NCI-H82 (cell line): Measurements from ENCODE around the gene GPR55.
A peak's percentile ranks its signal among the peaks of the same experiment; 100 is the strongest.

Source experiments
- DNase-seq: peaks from one replicate; lab custom pipeline; 2025; lab: John Stamatoyannopoulos, UW

GPR55 gene

DNA sequence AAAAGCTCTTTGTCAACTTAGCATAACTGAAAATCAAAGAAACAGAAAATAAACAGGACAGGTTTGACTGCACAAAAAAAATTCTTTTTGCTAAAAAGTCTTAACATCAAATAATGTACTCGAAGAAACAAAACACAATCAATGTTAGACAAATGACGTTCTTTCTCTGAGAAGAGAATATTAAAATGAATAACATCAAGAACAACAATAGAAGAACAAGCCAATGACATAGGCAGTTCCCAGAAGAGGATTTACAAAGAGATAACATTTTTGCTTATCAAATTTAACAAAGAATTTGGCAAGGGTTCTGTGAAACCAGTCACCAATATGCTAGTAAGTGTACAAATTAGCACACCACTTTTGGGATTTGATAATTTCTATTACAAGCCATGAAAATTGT, 5.8 kb downstream of the GPR55 start:
- no peak for DNase-seq

DNA sequence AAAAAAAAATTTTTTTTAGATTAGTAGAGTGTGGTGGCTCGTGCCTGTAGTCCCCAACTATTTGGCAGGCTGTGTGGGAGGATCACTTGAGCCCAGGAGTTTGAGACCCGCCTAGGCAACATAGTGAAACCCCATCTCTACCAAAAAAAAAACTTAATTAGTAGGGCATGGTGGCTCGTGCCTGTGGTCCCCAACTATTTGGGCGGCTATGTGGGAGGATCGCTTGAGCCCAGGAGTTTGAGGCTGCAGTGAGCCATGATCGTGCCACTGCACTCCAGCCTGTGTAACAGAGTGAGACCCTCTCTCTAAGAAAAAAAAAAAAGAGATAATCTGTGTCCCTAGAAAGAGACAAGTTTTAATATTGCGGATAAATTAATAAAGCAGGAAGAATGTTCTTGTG, 8.8 kb downstream of the GPR55 start:
- DNase-seq: no peak

DNA sequence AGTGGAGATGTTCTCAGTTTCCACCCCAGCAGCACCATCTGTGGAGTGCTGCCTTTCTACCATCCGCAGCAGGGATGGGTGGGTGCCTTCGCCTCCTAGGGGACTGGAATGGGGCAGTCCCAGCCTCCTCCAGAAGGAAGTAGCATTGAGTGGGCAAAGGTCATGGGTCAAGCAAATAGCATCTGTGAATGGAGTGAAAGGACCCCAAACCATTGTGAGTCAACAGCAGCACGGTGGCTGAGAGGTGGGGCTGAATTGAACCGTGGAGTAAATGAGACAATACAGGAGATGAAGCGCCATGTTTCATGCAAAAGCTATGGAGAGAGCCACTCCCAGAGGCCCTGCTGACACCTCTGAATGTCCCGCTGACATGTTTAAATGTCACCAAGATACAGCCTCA, 9.7 kb downstream of the GPR55 start:
- no peak for DNase-seq

DNA sequence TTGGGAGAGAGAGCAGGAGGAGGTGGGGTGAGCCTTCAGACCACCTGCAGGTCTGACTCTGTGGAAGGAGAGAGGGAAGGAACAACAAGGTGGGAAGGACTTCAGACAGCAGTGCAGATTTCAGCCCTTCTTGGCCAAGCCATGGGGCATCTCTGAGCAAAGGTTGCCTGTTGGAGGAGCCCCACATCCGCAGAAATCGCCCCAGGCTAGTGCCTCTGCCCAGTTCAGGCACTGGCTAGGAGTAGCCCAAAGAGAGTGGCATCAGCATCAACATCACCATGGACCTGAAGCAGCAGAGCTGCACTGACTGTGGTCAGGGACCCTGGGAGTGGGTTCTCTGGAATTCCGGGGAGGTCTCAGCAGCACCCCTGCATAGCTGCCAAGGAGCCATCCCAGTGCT, 10.2 kb downstream of the GPR55 start:
- no peak for DNase-seq

DNA sequence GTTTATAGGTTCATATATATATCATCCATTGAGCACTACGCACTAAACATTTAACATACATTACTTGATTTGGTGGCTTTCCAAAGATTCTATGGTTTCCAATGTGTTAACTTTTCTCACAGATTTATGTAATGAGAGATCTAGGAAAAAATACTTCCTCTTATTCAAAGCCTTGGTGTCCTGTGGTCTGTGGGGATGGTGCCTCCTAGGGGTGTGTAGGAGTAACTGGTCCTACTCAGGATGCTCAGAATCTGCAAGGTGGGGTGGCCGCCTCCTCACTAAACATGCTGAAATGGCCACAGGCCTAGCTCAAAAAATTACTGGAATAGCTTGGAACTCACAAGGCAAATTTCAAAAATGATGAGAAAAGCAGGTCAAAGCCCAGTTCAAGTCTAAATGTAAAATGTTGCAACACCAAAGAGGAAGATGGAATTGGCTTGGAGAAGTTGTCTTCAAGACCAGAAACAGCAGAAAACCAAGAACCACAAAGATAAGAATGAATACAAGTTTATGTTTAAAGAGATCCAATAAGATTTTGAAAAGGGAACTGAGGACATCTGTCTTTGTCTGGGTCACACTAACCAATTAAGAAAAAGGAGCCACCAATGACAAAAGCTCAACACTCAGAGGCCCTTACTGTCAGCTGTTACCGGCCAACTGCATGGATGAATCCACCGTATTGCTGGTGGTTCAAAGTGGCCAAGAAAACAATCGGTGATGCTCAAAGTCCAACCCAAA, 11.5 kb downstream of the GPR55 start:
- peak; percentile 59 for DNase-seq

DNA sequence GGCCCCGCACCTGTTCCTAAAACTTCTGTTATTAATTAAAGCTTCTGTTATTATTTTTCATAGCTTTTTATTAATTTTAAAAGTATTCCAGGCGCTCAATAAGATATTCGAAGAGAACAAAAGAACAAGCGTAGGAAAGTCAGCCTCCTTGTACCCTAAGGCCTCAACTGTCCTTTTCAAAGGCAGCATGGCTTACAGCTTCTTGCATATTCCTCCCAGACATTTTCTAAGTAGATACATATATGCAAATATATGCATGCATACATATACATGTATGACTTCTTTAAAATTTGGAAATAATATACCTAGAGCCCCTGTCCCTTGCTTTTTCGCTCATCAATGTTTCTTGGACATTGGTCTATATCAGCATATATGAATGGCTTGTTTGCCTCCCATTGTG, 12.3 kb downstream of the GPR55 start:
- no peak for DNase-seq

DNA sequence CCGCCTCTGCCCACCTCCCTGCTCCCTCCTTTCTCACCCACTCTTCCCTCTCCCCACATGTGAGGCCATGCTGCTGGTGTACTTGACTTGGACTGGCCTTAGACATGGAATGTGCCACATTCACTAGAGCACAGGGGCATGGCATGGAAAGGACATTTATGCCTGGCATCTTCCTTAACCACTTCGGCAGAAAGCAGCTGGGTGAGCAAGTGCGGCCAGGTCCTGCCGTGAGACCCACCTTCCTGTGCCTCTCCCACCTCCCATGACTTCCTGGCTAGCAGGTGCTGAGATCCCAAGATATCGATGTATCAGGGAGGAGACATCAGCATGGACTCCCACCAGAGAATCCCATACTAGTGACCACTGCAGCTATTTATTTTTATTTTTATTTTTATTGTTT, 13.0 kb downstream of the GPR55 start:
- DNase-seq: no peak

DNA sequence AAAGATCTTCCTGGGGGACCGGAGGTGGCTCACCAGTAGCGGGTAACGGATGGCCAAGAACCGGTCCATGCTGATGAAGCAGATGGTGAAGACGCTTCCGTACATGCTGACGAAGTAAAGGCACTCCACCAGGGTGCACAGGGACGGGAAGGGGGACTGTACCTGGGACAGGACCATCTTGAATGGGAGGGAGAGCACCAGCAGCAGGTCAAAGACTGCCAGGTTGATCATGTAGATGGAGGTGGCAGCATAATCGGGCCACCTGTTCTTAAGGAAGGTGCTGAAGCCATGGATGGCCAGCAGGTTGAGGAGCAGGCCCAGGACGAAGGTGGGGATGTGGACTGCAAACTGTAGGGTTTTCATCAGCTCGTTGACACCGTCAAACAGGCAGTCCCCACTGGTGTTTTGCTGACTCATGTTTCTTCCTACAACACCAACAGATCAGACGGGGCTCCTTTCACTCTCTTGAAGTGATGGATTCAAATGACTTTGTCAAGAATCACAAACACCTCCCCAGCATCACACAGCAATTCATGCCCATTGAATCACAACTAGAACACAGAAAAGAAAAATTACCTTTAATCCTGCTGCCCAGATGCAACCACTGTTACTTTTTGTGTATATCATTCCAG, 14.4 kb downstream of the GPR55 start:
- no peak for DNase-seq

DNA sequence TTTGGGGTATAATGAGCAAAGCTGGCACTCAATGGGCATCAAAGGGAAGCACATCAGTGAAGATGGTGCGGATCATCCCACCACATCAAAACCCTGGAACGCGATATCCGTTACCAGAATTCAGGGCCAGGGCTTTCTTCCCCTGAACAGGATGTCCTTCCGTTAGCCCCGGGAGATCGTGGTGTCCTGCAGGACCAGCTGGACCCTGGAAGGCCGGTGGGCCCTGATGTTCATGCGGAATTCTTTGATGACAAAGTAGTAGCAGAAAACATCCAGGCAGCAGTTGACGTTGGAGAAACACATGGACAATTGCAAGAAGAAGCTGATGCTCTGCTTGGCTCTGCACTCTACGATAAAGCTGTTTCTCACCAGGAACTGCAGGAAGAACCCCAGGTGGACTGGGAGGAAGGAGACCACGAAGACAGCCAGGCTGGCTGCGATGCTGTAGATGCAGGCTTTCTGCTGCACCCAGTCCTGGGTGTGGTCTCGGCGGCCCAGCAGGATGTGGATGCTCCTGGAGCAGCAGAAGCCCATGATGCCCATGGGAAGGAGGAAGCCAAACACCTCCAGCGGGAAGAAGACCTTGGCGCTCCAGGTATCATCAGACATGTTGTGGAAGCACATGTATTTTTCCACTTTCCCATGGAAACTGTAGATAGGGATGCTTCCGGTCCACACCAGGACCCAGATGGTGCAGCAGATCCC, 15.0 kb downstream of the GPR55 start:
- DNase-seq: no peak

DNA sequence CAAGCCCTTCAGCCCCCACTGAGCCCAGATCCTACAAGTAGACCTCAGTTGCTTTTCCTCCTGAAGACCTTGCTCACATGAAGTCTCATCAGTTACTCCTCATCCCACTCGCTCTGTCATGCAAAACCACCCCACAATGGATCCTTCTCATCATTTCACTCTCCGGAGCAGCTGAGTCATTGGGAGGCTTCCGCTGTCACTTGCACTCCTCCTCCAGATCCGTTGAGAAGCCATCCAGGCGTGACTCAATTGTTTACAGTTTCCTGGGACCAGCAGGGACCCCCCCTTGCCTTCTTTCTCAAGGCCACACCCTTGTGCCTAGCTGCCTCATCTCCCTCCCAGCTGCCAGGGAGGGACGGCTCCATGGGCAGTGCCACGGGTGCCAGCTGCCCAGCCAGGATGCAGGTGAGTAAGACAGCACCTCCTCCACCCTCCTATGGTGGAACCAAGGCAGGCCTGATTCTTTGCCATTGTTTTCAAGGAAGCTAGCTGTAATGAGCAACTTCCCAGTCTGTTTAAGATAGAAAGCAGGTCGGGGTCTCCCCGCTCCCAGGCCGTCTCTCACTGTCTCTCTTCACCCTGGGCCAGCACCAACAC, 16.3 kb downstream of the GPR55 start:
- DNase-seq: no peak

DNA sequence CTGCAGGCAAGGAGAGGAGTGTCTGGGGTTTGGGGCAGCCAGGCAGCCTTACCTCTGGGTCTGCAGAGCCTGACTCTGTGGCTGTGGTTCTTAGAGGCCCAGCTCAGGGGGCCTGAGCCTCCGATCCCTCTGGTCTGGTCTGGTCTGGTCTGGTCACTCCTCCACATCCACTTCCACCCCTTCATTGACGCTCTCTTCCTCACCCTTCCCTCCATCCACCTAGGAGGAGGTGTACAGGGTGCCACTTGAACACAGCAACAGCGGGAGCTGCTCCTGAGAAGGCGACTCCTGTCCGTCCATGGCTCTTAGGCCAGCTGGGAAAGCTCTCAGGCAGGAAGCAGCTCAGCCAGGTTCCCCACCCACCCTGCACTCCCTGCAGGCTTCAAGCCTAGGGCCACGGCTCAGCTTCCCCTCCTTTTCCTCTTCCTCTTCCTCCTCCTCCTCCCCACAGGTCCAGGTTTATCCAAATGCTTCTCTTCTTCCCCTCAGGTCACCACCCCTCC, 16.9 kb downstream of the GPR55 start:
- DNase-seq: no peak

DNA sequence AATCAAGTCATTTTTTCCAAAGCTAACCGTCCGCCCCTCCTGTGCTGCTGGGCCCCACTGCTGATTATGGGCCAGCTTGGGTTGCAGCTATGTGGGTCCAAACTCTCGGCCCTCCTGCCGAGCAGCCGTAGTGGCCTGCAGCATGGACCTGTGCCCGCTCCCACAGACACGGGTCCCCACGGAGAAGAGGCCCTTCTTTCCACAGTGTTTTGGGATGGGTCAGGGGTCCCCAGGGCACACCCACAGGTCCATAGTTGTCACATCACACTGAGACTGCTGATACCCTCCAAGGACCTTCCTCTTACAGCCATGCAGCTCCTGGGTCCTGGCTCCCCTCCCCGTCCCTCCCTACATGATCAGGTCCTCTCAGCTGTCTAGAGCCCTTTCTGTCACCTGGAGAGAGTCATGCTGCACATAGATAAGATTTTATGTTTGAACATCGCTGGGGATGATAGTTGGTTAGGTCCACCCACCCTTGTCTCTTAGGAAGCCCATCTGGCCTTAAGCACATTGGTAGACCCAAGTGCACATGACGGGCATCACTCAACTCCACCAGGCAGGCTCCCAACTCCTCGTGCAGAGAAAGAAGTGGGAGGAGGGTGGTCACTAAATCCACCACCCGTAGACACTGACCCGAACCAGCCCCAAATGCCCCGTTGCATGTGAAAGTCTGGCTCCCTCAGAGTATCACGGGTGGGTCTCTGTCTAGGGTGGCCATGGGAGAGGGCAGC, 17.5 kb downstream of the GPR55 start:
- DNase-seq: no peak

DNA sequence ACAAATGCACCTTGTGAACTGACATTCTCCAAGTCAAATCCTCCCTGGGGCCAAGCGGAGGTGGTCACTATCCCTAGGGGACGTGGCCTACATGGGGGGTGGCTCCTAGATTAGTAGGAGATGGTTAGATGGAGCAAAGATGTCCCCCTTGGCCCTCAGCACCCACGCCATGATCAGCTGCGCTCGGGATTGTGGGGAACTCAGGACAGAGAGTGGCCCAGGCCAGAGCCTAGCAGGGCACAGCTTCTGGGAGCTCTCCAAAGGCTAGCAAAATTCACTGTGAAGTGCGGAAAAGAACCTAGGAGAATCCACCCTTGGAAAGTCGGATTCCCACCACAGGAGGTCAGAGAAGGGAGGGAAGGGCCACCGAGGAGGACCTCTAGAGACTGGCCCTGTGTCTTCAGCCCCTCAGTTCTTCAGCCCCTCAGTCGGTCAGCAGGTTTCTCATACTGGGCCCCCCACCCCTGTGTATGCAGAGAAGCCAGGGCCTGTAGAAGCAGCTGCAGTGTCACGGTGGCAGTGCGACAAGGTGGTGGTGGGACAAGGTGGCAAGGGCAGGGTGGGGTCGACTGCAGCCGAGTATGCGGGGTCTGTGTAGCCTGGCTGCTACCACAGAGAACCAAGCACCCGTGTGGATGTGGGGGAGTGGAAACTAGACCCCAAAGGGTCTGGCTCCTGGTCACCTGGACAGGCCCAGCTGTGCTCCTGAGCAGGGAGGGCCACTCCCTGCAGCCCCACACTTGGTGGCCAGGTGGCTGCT, 18.4 kb downstream of the GPR55 start:
- DNase-seq: no peak

DNA sequence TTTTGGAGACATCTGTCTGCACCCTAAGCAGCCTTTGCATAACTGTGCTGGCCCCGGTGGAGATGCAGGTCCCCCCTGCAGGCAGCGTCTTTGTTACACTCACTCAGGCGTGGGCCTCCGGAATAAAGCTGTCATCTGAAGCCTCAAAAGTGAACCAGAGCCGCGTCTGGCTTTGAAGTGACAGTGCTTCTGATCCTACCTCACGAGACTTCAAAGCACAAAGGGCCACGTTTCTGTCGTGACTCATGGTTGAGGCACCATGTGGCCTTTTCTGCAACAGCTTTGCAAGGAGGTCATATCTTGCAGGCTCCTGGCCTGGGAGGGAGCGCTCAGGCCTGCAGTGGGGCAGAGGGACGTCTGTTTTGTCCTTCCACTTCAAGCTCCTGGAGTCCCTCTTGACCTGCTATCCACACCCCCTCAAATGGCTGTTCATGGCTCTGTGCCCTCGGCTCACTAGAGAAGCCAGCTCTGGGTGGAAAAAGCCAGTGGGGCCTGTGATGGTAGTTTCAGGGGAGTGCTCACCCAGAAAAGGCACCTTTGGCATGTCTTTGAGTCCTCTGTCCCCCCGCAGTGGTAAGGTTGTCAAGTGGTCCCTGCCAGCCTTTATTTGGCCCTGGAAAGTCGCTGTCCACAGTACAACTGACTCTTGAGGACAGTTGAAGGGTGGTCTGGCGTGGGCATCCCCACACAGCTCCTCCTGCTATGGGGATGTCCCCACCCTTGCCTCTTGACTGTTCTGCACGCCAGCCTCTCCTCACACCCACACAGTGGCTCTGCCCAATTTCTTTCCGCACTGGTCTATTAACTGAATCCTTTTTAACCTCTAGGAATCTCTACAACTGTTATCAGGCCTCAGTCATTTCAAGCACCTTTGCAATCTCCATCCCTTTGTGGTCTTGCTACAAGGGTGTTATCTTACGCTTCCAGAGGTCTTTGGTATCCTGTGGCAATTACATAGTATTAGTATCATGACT, 19.3 kb downstream of the GPR55 start:
- DNase-seq: no peak

DNA sequence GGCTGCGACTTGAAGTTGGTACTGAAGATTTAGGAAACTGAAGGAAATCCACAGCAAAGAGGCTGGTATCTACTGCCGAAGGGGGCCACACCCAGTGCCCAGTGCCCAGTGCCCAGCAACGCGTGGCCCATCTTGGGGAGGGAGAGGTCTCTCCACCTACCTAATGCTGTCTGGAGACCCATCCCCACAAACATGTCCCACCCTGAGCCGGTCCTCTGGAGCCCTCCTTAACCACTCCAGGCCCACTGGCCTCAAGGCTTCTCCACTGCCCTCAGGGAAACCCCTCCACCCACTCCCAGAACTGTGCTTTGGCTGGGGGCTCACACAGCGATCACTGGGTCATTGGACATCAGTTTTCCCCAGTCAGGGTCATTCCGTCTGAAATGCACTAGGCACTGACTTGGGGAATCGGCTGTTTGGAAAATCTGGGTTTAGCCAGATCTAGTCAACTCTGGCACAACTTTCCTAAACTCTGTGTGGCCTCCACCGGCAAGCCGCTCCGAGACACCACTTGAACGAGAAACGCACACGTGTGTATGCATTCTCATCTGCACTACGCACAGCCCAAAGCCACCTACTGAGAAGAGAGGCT, 20.1 kb downstream of the GPR55 start:
- no peak for DNase-seq

DNA sequence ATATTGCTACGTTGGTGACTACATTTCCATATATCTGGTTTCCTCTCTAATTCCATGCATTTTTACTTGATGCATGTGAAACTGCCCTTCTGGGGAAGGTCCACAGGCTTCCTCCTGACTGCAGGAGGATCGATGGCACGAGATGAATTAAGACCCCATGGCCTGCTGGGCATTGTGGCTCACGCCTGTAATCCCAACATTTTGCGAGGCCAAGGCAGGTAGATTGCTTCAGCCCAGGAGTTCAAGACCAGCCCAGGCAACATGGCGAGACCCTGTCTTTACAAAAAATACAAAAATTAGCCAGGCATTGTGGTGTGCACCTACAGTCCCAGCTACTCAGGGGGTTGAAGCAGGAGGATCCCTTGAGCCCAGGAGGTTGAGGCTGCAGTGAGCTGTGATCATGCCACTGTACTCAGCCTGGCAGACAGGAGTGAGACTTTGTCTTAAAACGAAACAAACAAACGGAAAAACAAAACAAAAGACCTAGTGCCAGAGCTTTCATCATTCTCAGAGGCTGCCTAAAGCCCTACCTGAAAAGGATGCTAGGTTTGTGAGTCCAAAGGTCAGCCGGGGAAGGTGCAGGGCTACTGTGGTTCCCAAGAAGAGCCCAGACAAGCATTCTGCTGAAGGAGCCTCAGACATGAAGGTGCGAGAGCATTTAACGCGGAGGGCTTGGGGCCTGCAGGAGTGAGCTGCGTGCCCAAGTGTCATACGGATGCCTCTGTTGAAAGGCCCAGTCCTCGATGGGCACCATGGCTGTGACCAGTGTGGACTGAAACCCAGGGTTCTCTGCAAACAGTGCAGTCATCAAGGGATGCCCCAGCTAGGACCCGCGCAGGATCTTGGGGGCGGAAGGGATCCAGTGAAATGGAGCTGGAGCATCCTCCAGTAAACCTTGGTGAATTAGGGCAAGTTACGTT, 21.6 kb downstream of the GPR55 start:
- no peak for DNase-seq

DNA sequence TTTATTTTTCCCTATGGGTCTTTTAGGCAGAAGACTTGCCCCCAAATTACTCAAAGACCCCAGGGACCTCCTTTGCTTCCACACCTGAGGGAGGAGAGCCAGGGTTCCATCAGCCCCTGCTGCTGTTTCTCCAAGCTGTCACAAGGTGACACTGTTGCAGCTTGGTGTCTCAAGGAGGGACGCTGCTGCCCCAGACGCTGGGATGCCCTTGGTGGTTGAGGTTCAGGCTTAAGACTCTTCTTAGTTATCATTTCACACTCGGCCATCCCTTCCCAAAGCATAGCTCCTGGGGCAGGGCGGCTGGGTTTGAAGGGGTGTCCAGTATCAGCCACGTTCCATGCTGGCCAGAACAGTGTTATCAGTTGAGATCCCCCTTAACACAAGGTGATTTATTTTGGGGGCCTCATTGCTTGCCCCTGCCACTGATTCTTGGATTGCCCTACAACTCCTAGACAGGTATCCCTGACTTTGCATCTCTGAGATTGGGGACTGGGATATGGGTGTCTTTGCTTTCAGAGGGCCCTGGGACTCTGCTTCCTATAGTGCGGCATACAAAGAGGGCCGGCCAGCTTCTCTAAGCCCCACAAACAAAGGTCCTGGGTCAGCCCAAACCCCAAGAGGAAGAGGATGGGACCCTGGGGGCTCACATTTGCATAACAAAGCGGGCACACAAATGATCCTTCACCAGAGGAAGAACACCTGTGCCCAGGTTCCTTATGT, 22.7 kb downstream of the GPR55 start:
- peak; percentile 74 for DNase-seq

DNA sequence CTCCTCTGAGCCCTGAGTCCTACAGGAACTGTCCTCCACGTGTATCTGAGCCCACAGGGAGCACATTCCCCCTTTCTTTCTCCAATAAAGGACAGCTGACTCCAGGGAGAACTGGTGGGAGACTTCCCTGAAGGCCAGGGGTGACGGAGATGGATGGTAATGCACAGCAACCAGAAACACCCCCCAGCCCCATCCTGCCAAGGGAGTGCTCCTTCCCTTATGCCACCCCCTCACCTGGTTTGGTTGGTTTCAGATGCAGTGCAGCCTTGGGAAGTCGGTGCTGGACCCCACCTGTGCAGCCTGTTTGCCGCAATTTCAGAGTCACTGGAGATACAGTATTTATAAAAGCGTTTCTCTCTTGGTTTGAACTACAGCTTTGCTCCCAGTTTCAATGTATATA, 24.0 kb downstream of the GPR55 start:
- no peak for DNase-seq
